Duodenal mucosa (tissue), 2 donors: ENCODE data around the gene ADPRHL1.
A peak's percentile ranks its signal among the peaks of the same experiment; 100 is the strongest.

ENCODE experiments used
- H3K27ac ChIP-seq: one replicate; pipeline ENCODE4 v1.7.0; 2013; ENCODE audit warnings: low read depth, low read length
- H3K27me3 ChIP-seq, 2 donors: one replicate each; pipeline ENCODE4 v1.7.0; 2013; ENCODE audit warnings: low read length in 2 of 2, control low read depth in 1 of 2; ENCODE audit not compliant: insufficient read depth in 2 of 2, control insufficient read depth in 1 of 2
- H3K36me3 ChIP-seq, 2 donors: one replicate each; pipeline ENCODE4 v1.7.0; 2013; ENCODE audit warnings: low read length in 2 of 2, control low read depth in 1 of 2; ENCODE audit not compliant: insufficient read depth in 2 of 2, control insufficient read depth in 1 of 2
- H3K4me1 ChIP-seq, 2 donors: one replicate each; pipeline ENCODE4 v1.7.0; 2013; ENCODE audit warnings: low read length in 2 of 2, control low read depth in 1 of 2; ENCODE audit not compliant: insufficient read depth in 2 of 2, control insufficient read depth in 1 of 2
- H3K4me3 ChIP-seq, 2 donors: one replicate each; pipeline ENCODE4 v1.7.0; 2013; ENCODE audit warnings: low read length in 2 of 2, low read depth in 1 of 2
- H3K9ac ChIP-seq, 2 donors: one replicate each; pipeline ENCODE4 v1.7.0; 2013; ENCODE audit warnings: low read length in 2 of 2, low read depth in 1 of 2
- H3K9me3 ChIP-seq, 2 donors: one replicate each; pipeline ENCODE4 v1.7.0; 2013; ENCODE audit warnings: low read length in 2 of 2, control low read depth in 1 of 2; ENCODE audit not compliant: control insufficient read depth in 1 of 2

ADPRHL1 gene

DNA sequence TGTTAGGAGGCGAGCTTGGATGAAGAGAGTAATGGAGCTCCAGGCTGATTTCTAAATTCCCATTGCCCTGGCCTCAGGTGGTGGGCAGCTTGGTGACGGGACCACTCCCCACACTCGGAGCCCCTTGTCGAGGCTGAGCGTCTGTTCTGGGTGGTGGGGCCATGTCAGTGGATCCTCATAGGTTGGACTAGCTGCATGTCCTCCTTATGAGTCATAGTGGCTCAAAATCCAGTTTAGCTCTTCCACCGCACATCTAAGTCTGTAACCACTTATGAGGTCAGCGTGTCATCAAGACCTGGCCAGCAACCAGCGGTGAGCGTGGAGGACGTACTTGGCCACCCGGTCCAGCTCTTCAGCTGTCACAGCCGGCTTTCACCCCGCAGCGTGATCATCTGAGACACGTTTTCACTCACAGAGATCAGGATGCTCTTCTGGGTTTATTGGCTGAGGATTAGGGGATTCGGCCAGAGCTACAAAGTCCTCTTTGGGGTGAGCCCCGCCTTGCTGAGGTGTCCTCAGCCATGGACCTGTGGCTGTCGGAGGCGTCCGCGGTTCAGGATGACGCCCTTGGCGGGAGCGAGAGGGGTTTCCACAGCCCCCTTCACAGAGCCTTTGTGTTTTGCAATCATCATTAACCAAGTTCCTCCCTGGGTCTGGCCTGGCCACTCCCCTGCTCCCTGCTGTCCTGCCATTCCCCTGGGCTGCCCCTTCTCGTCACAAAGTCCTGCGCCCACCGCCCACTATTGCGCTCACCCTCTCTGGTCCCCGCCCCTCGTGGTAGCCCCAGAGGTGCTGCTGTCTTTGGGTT, 41.9 kb downstream of the ADPRHL1 start:
- Histone ChIP-seq H3K36me3 (no peaks in the 10 kb centered on the region), H3K4me1 (no peaks in the 10 kb centered on the region), H3K9me3 (no peaks in the 10 kb centered on the region), H3K27ac (no peak overlapping the region), H3K27me3 (peaks cover 0 to 5% of the 10 kb centered on the region in 2 donors), H3K9ac (no peak overlapping the region), H3K4me3 (no peak overlapping the region)

DNA sequence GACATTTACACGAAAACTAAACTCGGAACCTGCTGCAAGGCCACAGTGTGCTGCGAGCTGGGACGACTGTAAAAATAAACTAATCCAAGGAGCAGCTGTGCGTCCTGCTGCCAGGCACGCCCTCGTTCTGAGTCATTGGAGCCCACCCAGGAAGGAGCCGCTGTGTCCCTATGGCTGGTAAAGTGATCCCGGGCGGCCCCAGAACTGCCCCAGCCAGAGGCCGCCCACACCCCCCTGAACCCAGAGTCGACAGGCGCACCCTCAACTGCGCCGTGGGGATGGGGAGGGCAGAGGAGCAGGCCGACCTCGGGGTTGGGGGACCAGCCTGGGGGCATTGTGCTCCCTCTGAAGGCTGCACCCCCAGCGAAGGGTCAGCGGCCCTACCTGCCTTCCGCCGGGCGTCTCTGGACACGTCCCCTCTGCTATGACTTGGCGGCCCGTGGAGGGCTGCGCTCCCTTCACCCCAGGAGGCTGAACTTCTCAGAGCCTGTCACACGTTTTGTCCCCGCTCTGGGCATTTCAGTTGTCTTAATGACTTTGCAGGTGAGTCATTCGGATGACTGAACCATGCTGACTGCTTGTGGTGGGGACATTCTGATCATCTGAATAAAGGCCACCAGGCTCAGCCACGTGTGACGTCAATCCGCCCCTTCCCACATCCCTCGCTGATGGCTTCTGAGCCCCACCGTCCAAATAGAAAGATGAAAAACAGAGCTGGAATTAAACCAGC, 42.7 kb downstream of the ADPRHL1 start:
- Histone ChIP-seq H3K9me3 (no peaks in the 10 kb centered on the region), H3K36me3 (no peaks in the 10 kb centered on the region), H3K4me1 (no peaks in the 10 kb centered on the region), H3K4me3 (no peak overlapping the region), H3K9ac (no peak overlapping the region), H3K27ac (peak overlapping the region; percentile 5), H3K27me3 (no peaks in the 10 kb centered on the region)

DNA sequence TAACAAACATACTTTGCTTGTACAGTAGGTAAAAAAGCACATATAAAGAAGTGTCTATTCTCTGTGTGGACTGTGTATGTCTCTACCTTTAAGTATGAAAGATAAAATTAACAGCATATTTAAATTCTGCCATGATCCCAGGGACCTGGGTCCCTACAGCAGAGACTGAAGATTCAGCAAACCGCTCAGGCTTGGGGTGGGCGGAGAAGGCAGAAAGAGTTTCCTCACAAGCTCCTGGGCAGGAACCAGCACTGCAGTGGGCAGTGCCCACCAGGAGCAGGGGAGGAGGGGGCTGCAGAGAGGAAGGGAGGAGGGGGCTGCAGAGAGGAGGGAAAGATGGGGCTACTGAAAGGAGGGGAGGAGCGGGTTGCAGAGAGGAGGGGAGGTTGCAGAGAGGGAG, 44.7 kb downstream of the ADPRHL1 start:
- Histone ChIP-seq H3K27me3 (no peaks in the 10 kb centered on the region), H3K9ac (no peak overlapping the region), H3K9me3 (no peaks in the 10 kb centered on the region), H3K36me3 (no peaks in the 10 kb centered on the region), H3K4me3 (no peak overlapping the region), H3K4me1 (no peaks in the 10 kb centered on the region), H3K27ac (no peak overlapping the region)

DNA sequence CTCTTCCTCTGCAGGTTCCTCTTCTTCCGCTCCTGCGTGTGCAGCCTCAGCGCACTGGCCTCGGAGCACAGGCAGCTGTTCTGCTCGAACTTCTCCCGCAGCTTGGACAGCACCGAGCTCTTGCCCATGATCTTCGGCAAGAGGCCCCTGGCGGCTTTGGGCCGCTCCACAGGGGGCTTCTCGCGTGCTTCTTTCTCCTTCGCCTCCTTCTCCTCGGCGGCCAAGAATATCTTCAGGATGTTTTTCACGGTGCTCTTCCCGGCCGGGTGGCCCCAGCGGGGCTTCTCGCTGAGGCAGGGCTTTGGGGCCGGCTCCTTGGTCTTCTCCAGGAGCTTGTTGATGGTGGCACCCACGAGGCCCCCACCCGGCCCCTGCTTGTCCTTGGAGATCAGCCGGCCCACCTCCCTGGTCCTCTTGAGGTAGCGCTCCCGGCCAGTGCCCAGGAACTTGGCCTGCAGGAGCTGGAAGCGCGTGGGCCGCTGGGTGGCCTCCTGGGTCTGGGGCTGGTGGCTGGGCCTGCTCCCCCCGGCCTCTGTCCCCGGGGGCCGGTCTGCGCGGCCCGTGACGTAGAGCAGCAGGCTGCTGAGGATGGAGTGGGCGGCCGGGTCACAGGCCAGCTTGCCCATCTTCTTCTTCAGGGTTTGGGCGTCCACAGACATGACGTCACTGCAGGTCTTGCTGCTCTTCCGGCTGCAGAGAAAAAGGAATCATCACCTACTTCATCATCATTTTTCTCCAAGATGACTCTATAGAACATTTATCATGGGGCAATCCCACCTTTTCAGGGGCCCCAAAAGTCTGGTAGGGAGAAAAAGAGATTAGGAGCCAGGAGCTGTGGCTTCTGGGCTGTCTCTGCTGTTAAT, 45.5 kb downstream of the ADPRHL1 start:
- no peak overlapping the region for H3K9ac ChIP-seq
- H3K4me3 ChIP-seq: no peak overlapping the region
- no peaks in the 10 kb centered on the region for H3K9me3 ChIP-seq
- no peak overlapping the region for H3K27ac ChIP-seq
- H3K4me1 ChIP-seq: no peaks in the 10 kb centered on the region
- no peaks in the 10 kb centered on the region for H3K36me3 ChIP-seq
- H3K27me3 ChIP-seq: no peaks in the 10 kb centered on the region

GRCh38 chr13:113407103-113407530, 46.2 kb downstream of the ADPRHL1 start:
- Histone ChIP-seq H3K9ac (no peak overlapping the region), H3K4me1 (no peaks in the 10 kb centered on the region), H3K27ac (no peak overlapping the region), H3K9me3 (no peaks in the 10 kb centered on the region), H3K4me3 (no peak overlapping the region), H3K36me3 (no peaks in the 10 kb centered on the region), H3K27me3 (no peaks in the 10 kb centered on the region)

DNA sequence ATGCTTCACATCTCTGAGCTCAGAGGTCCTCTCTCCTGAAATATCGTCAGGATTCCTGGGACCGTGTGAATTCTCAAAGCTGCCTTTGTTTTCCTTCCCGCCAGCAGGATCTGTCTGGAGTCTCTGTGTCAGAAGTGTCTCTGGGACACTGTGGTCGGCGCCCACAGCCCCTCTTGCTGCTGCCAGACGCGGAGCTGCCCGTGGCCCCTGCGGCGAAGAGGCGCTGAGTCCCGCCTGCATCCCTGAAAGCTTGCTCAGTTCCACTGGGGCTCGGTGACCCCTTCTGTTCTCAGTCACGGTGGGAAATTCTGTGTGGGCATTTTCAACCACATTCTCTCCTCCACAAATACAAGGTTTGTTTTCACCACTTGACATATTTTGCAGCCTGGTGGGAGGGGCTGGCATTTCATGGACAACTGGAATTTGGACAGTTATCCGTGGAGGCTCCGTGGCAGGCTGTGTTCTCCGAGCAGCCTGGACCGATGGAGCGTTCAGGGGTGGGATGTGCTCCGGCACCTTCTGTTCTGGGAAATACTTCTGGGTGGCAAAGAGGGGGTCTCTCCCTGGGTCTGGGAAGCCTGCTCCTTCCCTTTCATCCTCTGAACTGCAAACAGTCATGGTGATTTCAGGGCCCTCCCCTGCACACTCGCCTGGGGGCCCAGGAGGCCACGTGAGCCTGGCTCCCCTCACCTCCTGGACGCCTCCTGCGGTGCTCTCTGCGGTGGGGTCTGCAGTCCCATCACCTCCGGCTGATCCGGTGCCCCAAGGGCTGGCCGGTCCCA, 46.8 kb downstream of the ADPRHL1 start:
- H3K4me3 ChIP-seq: no peak overlapping the region
- H3K4me1 ChIP-seq: no peaks in the 10 kb centered on the region
- H3K27me3 ChIP-seq: no peaks in the 10 kb centered on the region
- H3K27ac ChIP-seq: no peak overlapping the region
- H3K36me3 ChIP-seq: no peaks in the 10 kb centered on the region
- no peaks in the 10 kb centered on the region for H3K9me3 ChIP-seq
- H3K9ac ChIP-seq: no peak overlapping the region

GRCh38 chr13:113405481-113406300, 47.6 kb downstream of the ADPRHL1 start:
- H3K4me1 ChIP-seq: peaks cover 0 to 5% of the 10 kb centered on the region in 2 donors
- no peak overlapping the region for H3K27ac ChIP-seq
- no peaks in the 10 kb centered on the region for H3K27me3 ChIP-seq
- H3K36me3 ChIP-seq: no peaks in the 10 kb centered on the region
- H3K9ac ChIP-seq: no peak overlapping the region
- H3K9me3 ChIP-seq: no peaks in the 10 kb centered on the region
- no peak overlapping the region for H3K4me3 ChIP-seq

GRCh38 chr13:113404723-113405471, 48.4 kb downstream of the ADPRHL1 start:
- no peak overlapping the region for H3K4me3 ChIP-seq
- no peak overlapping the region for H3K27ac ChIP-seq
- H3K36me3 ChIP-seq: no peaks in the 10 kb centered on the region
- no peaks in the 10 kb centered on the region for H3K27me3 ChIP-seq
- H3K9me3 ChIP-seq: no peaks in the 10 kb centered on the region
- no peak overlapping the region for H3K9ac ChIP-seq
- H3K4me1 ChIP-seq: peaks cover 0 to 5% of the 10 kb centered on the region in 2 donors
